Cardiac muscle cell (in vitro differentiated cells and primary cell): ENCODE measurements around the gene LAMA3. TPM values are rescaled to one million over a fixed set of nuclear protein-coding genes. Genes with fewer than 3 reads are reported as not detected.

Experiments
- DNase-seq, 2 donors: peaks; one replicate each; pipeline versions ENCODE4 v3.0.0 to v3.0.0-alpha.2; 2010 to 2017; ENCODE audit warnings: low read depth in 1 of 2, low spot score in 1 of 2
- H3K27ac ChIP-seq: fragments of 200-600 bp; sonication (generic); 2 replicates; pipeline ENCODE4 v1.5.1; 2016
- H3K27me3 ChIP-seq: fragments of 200-600 bp; sonication (generic); 2 replicates; pipeline ENCODE4 v1.6.0; 2016; ENCODE audit warnings: control low read depth
- H3K36me3 ChIP-seq: fragments of 200-600 bp; sonication (generic); 2 replicates; pipeline ENCODE4 v1.5.1; 2016; ENCODE audit warnings: control low read depth
- H3K4me1 ChIP-seq: fragments of 200-600 bp; sonication (generic); 2 replicates; pipeline ENCODE4 v1.8.1; 2017; ENCODE audit warnings: low read depth, mild to moderate bottlenecking, mixed run types
- H3K4me3 ChIP-seq: fragments of 200-600 bp; sonication (generic); 2 replicates; pipeline ENCODE4 v1.5.1; 2016; ENCODE audit warnings: mild to moderate bottlenecking
- H3K9me3 ChIP-seq: fragments of 200-600 bp; sonication (generic); 2 replicates; pipeline ENCODE4 v1.5.1; 2017; ENCODE audit warnings: low read depth, mild to moderate bottlenecking, control low read depth
- CTCF ChIP-seq: IDR thresholded peaks from 2 replicates; pipeline ENCODE4 v1.5.1; 2012; ENCODE audit warnings: low read depth, mild to moderate bottlenecking, low read length
- polyA plus RNA-seq: library from polyadenylated mRNA; unstranded; fragments of >200 nt; fragmentation: Nextera tagmentation; extraction: Ambion mirVana; gene quantifications from 2 replicates; pipeline ENCODE4 v1.2.1, GENCODE V29; 2016
- total RNA-seq: library from RNA; depleted of rRNA; stranded (reverse); fragments of >200 nt; gene quantifications from 2 replicates; pipeline ENCODE4 v1.2.3, GENCODE V29; 2016

LAMA3 gene
- total and polyA plus RNA-seq, 2 experiments from 2014 or later, result 0.18 TPM; not detected in 1

- H3K4me1 ChIP-seq, result no peaks in the 10 kb centered on the region
- H3K27me3 ChIP-seq, result no peaks in the 10 kb centered on the region
- H3K4me3 ChIP-seq, result no peak overlapping the region
- no peak for TF ChIP-seq CTCF
- no peaks in the 10 kb centered on the region for H3K36me3 ChIP-seq
- no peak for DNase-seq
- no peaks in the 10 kb centered on the region for H3K9me3 ChIP-seq
- no peak overlapping the region for H3K27ac ChIP-seq
Observed at GRCh38 chr18:23926571-23926970, 237.3 kb downstream of the LAMA3 start.

GRCh38 chr18:23927821-23928746 is 238.8 kb downstream of the LAMA3 start:
- Histone ChIP-seq H3K36me3 (no peaks in the 10 kb centered on the region), H3K4me3 (no peak overlapping the region), H3K27me3 (no peaks in the 10 kb centered on the region), H3K27ac (no peak overlapping the region), H3K4me1 (no peaks in the 10 kb centered on the region), H3K9me3 (no peaks in the 10 kb centered on the region)
- no peak for DNase-seq
- no peak for TF ChIP-seq CTCF

GRCh38 chr18:23929362-23929930 is 240.2 kb downstream of the LAMA3 start:
- H3K9me3 ChIP-seq, result no peaks in the 10 kb centered on the region
- no peak overlapping the region for H3K27ac ChIP-seq
- no peak for DNase-seq
- H3K27me3 ChIP-seq, result no peaks in the 10 kb centered on the region
- no peak overlapping the region for H3K4me3 ChIP-seq
- no peaks in the 10 kb centered on the region for H3K36me3 ChIP-seq
- no peak for TF ChIP-seq CTCF
- no peaks in the 10 kb centered on the region for H3K4me1 ChIP-seq

GRCh38 chr18:23930002-23930401 is 240.7 kb downstream of the LAMA3 start:
- no peak overlapping the region for H3K4me3 ChIP-seq
- H3K36me3 ChIP-seq, result no peaks in the 10 kb centered on the region
- DNase-seq, result no peak
- no peaks in the 10 kb centered on the region for H3K27me3 ChIP-seq
- H3K4me1 ChIP-seq, result no peaks in the 10 kb centered on the region
- no peak for TF ChIP-seq CTCF
- H3K9me3 ChIP-seq, result no peaks in the 10 kb centered on the region
- no peak overlapping the region for H3K27ac ChIP-seq

GRCh38 chr18:23932385-23933067 is 243.3 kb downstream of the LAMA3 start:
- Histone ChIP-seq H3K4me1 (no peaks in the 10 kb centered on the region), H3K27me3 (no peaks in the 10 kb centered on the region), H3K4me3 (no peak overlapping the region), H3K27ac (no peak overlapping the region), H3K36me3 (no peaks in the 10 kb centered on the region), H3K9me3 (no peaks in the 10 kb centered on the region)
- TF ChIP-seq CTCF, result no peak
- DNase-seq, result no peak
